SH-SY5Y (cell line): ENCODE data around the gene MRGPRX2.

Experiments
- GATA2 ChIP-seq: IDR thresholded peaks from 2 replicates; pipeline ENCODE4 v1.6.1; 2011; ENCODE audit warnings: mild to moderate bottlenecking, low read depth, low read length
- GATA3 ChIP-seq: IDR thresholded peaks from 2 replicates; pipeline ENCODE4 v1.6.1; 2011; ENCODE audit warnings: low read depth, mild to moderate bottlenecking, low read length, moderate library complexity

DNA sequence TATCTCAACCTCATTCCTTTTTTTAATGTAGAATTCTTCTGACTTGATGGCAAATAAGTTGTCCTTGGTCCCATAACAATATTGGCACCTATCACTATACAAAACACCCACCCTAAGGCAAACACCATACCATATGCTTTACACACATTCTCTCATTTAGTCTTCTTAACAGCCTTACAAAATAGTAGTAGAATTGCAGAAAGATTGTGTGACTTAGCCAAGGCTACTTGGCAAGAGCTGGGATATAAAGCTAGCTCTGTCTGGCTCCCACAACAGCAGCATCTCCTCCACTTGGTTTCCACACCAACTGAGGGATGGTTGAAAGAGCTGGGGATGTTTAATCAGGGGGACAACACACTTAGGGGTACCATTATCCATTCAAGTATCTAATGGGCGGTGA lies 46.6 kb upstream of the MRGPRX2 start:
- TF ChIP-seq GATA3, result no peak
- no peak for TF ChIP-seq GATA2
